ENCODE measurements around the gene SLC25A36. TPM values are rescaled to one million over a fixed set of nuclear protein-coding genes. Genes with fewer than 3 reads are reported as not detected.

Gene SLC25A36
- total RNA-seq, 6 experiments from 2014 or later = 30.3 to 32.4 (median 30.9) TPM

DNA sequence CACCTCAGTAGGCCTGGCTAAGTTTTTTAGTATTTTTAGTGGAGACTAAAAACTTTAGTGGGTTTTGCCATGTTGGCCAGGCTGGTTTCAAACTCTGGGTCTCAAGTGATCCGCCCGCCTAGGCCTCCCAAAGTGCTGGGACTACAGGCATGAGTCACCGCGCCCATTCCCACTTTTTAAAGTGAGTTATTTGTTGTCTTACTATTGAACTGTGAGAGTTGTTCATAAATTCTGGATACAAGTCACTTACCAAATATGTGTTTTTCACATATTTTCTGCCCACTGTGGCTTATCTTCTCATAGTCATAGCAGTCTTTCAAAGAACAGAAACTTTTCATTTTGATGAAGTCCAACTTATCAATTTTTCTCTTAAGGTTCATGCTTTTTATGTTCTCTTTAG, 79.6 kb downstream of the SLC25A36 start:
- no peak overlapping the region for H3K27ac Mint-ChIP-seq
- TF ChIP-seq, protein P1, sequence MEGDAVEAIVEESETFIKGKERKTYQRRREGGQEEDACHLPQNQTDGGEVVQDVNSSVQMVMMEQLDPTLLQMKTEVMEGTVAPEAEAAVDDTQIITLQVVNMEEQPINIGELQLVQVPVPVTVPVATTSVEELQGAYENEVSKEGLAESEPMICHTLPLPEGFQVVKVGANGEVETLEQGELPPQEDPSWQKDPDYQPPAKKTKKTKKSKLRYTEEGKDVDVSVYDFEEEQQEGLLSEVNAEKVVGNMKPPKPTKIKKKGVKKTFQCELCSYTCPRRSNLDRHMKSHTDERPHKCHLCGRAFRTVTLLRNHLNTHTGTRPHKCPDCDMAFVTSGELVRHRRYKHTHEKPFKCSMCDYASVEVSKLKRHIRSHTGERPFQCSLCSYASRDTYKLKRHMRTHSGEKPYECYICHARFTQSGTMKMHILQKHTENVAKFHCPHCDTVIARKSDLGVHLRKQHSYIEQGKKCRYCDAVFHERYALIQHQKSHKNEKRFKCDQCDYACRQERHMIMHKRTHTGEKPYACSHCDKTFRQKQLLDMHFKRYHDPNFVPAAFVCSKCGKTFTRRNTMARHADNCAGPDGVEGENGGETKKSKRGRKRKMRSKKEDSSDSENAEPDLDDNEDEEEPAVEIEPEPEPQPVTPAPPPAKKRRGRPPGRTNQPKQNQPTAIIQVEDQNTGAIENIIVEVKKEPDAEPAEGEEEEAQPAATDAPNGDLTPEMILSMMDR (IDR thresholded peaks at IDR 0.05) = no peak
- no peaks in the 10 kb centered on the region for H3K4me1 Mint-ChIP-seq (ENCODE audit: low read depth)
- no peak for DNase-seq
- peaks cover 5% of the 10 kb centered on the region; the same call in 1 of the 2 replicates for H3K36me3 Mint-ChIP-seq (ENCODE audit: low read depth)
- H3K4me3 Mint-ChIP-seq = no peak overlapping the region
- peaks cover 7% of the 10 kb centered on the region for H3K9me3 Mint-ChIP-seq
- peaks cover 12% of the 10 kb centered on the region for H3K27me3 Mint-ChIP-seq (ENCODE audit: insufficient read depth)

Other genes with a start within 250 kb of the SLC25A36 start
- gene SPSB4, start 109.5 kb downstream of the SLC25A36 start, total RNA-seq (2021; fragmentation: NEBNext Ultra II Directional; extraction: Animal tissue kit (Norgen Biotek cat#: 25700)) = not detected

Data from HFFc6 (cell line).